T47D (cell line): Measurements from ENCODE around the gene SPO11.

Experiments used
- DNase-seq, 2 experiments: peaks; one replicate each; pipeline versions ENCODE4 v3.0.0 to v3.0.0-alpha.2; 2011 to 2012; ENCODE audit warnings: low read depth in 1 of 2, low spot score in 1 of 2
- JUND ChIP-seq: IDR thresholded peaks from 2 replicates; pipeline ENCODE4 v1.6.1; 2012; ENCODE audit warnings: low read depth
- in situ Hi-C: cut with HindIII; loops from 2 replicates; pipeline ENCODE4 v1.10.0; 2016; ENCODE audit warnings: low sequenced_read_pairs, low pct_unique_long_range_greater_than_20kb

SPO11 gene

DNA sequence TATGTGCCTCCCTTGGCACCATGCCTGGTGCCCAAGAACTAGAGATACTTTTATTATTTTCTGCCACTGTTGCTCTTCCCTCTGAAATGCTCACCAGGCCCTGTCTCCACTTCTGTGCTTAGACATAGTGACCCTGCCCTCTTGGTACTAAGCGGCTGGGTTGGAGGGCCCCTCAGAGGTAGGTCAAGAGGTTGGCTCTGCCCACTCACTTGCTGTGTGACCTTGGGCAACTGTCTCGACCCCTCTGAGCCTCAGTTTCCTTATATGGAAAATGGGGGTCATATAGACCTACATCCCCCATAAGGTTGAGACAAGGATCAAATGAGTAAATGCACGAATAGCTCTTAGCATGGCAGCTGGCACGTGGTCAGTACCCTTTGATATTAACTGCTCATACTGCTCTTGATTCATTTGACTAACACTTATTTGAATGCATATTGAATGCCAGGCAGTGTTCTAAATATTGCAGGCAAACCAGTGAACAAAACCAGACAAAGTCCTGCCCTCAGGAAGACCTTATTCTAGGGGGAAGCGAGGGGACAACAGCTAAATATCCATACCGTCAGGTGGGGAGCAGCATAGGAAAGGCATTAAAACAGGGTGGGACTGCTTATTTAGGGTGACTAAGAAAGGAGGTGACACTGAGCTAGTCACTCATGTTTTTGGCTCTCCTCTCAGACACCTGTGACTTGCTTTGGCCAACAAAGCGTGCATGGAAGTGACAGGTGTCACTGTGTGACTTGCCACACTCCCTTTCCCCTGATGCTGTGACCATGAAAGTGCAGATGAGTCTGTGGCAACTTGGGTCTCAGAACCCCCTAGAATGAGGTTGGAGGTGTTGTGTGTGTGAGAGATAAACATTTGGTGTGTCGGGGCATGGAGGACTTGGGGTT is 14.3 kb upstream of the SPO11 start:
- DNase-seq = no peak
- in situ Hi-C loops = no loop called here
- TF ChIP-seq JUND = no peak

GRCh38 chr20:57315976-57316480 is 13.6 kb upstream of the SPO11 start:
- DNase-seq = no peak
- in situ Hi-C loops = no loop called here
- no peak for TF ChIP-seq JUND

- DNase-seq = no peak
- no peak for TF ChIP-seq JUND
- in situ Hi-C loops = no loop called here
Observed at GRCh38 chr20:57316795-57317201, 12.8 kb upstream of the SPO11 start.

DNA sequence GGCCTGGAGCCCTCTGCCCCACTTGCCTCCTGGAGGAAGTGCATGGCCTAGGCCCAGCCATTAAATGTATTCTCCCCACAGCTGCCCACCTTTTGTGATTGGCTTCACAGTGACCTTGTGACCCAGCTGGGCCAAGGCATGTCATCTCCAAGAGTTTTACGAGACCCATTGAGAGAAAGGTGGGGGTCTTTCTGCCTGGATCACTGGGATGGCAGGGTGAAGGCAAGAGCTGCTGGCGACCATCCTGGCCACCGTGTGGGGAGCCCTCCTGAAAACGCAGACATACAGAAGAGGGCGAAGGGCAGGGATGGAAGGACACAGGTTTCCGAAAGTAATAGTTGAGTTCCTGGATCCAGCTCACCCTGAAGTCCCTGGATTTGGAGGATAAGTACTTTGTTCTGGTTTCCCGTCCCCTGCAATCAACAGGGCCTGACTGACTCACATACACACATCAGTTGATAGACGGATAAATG is 12.3 kb upstream of the SPO11 start:
- no peak for DNase-seq
- in situ Hi-C loops = no loop called here
- no peak for TF ChIP-seq JUND

GRCh38 chr20:57317789-57318371 is 11.7 kb upstream of the SPO11 start:
- DNase-seq = no peak
- TF ChIP-seq JUND = no peak
- in situ Hi-C loops = no loop called here

DNA sequence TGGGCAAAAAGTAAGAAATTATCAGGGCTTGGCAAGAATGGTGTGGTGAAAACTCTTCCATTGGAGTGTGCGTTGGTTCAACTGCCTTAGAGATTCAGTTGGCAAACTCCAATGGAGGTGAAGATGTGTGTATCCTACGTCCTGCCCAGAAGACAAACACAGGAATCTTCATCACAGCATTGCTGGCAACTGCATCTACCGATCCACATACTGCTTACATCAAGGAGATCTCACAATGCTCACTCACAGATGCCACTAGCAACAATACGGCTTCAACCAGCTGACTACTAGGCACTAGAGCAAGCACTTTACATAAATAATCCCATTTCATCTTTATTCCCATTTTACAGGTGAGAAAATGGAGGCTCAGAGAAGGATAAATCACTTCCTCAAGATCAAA is 10.0 kb upstream of the SPO11 start:
- no peak for DNase-seq
- in situ Hi-C loops = no loop called here
- TF ChIP-seq JUND = no peak

- DNase-seq = no peak
- TF ChIP-seq JUND = no peak
- in situ Hi-C loops = no loop called here
Observed at GRCh38 chr20:57320358-57320757, 9.2 kb upstream of the SPO11 start.

GRCh38 chr20:57321142-57321541 is 8.5 kb upstream of the SPO11 start:
- no peak for TF ChIP-seq JUND
- no peak for DNase-seq
- in situ Hi-C loops = no loop called here

- TF ChIP-seq JUND = no peak
- in situ Hi-C loops = no loop called here
- DNase-seq = no peak
Observed at GRCh38 chr20:57322476-57322875, 7.1 kb upstream of the SPO11 start.

- peak in 1 of 2 experiments; percentile 12 for DNase-seq
- in situ Hi-C loops = no loop called here
- TF ChIP-seq JUND = no peak
Observed at GRCh38 chr20:57323034-57323433, 6.6 kb upstream of the SPO11 start.

- in situ Hi-C loops = no loop called here
- no peak for TF ChIP-seq JUND
- DNase-seq = no peak
Observed at GRCh38 chr20:57325632-57326356, 3.8 kb upstream of the SPO11 start.

DNA sequence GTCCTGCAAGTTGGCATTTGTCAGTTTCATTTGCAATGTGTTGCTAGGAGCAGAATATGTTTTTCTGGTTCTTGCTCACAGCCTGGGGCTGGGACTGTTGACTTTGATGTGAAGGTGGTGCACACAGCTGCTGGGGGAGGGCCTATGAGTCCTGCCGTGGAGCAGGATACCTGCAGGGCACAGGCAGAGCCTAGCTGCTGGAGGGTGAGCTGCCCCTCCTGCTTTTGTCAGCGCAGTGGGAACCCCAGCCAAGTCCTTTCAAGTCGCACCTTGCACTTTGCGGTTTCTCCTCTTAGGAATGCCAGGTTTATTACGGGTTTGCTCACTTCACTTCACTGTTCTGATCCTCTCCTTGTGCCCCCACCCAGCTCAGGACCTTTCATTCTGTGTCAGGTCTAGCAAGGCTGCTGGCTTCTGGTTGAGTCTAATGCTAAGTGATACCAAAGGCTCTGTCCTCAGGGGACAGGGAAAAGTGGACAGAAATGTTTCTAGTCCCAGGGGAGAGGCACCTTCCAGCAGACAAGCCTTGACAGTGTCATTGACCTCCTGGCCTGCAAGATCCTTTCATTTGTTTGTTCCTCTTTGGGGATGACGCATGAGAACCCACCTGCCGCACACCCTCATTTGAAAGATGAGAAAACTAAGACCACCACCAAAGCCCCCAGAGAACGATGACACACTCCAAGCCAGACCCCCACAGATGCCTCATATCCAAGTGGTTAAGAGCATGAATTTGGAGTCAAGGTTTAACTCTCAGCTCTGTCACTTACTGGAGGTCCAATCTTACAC is 2.7 kb upstream of the SPO11 start:
- TF ChIP-seq JUND = no peak
- in situ Hi-C loops = no loop called here
- DNase-seq = peak; percentile 69 to 91
